ENCODE data around the gene PRPSAP2.

Gene PRPSAP2

DNA sequence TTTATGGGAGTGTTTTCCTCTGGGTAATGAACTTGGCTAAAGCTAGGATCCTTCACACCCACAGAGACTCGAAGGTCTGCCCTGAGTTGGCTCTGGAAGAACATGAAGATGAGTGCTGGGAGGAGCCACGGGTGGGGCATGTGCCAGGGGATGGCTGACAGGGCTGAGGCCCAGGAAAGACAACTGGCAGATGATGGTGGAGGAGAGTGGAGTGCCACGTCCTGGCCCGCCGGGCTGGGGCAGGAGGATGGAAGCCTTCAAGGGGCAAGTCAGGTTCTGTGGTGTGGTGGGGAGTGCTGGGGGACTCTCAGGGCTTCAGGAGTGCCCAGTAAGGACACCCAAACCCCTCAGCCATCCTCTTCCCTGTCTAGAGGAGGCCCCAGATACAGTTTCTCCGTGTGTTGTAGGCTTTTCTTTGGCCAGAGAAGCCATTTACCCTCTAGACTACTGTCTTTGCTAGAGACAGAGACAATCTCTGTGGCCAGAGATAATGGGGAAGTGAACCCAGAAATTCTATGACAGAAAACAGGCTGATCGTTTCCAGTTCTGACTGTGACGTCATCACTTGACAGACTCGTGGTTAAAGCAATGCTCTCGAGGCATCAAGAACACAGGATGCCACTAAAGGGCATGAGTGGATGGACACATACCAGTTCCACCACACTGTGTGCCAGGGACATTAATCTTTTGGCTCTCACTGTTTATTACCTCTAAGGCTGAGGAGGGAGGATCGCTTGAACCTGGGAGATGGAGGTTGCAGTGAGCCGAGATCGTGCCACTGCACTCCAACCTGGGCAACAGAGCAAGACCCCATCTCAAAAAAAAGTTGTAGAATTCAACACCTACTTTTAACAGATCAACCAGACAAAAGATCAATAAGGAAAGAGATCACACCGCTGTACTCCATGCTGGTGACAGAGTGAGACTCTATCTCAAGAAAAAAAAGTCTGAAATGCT lies 75.4 kb downstream of the PRPSAP2 start:
- Histone ChIP-seq H3K27ac (ENCODE audit: low read depth, low read length) (no peak overlapping the region), H3K9me2 (replicated peaks; ENCODE audit: control insufficient read depth, low read length) (no peaks in the 10 kb centered on the region), H3K4me1 (ENCODE audit: control insufficient read depth, low read length) (peaks cover 17% of the 10 kb centered on the region), H3F3A (ENCODE audit: control insufficient read depth, insufficient read depth) (peaks cover 22% of the 10 kb centered on the region), H3K4me3 (ENCODE audit: low read length) (no peak overlapping the region), H3K79me2 (ENCODE audit: control insufficient read depth, low read length) (no peaks in the 10 kb centered on the region), H3K9me3 (ENCODE audit: control insufficient read depth, insufficient read depth, low read length) (no peaks in the 10 kb centered on the region), H3K27me3 (ENCODE audit: control insufficient read depth, low read length) (no peaks in the 10 kb centered on the region), H3K4me2 (ENCODE audit: low read length) (no peak overlapping the region), H4K20me1 (ENCODE audit: control insufficient read depth, insufficient read depth, low read depth, low read length) (no peaks in the 10 kb centered on the region), H3K36me3 (ENCODE audit: control insufficient read depth, low read length) (peaks cover 33% of the 10 kb centered on the region)
- TF ChIP-seq EZH2phosphoT487 (IDR thresholded peaks at IDR 0.05; ENCODE audit: borderline replicate concordance, low read length), result no peak
- TF ChIP-seq, protein P1, sequence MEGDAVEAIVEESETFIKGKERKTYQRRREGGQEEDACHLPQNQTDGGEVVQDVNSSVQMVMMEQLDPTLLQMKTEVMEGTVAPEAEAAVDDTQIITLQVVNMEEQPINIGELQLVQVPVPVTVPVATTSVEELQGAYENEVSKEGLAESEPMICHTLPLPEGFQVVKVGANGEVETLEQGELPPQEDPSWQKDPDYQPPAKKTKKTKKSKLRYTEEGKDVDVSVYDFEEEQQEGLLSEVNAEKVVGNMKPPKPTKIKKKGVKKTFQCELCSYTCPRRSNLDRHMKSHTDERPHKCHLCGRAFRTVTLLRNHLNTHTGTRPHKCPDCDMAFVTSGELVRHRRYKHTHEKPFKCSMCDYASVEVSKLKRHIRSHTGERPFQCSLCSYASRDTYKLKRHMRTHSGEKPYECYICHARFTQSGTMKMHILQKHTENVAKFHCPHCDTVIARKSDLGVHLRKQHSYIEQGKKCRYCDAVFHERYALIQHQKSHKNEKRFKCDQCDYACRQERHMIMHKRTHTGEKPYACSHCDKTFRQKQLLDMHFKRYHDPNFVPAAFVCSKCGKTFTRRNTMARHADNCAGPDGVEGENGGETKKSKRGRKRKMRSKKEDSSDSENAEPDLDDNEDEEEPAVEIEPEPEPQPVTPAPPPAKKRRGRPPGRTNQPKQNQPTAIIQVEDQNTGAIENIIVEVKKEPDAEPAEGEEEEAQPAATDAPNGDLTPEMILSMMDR (IDR thresholded peaks at IDR 0.05; ENCODE audit: low read depth, low read length, poor library complexity, severe bottlenecking), result no peak

DNA sequence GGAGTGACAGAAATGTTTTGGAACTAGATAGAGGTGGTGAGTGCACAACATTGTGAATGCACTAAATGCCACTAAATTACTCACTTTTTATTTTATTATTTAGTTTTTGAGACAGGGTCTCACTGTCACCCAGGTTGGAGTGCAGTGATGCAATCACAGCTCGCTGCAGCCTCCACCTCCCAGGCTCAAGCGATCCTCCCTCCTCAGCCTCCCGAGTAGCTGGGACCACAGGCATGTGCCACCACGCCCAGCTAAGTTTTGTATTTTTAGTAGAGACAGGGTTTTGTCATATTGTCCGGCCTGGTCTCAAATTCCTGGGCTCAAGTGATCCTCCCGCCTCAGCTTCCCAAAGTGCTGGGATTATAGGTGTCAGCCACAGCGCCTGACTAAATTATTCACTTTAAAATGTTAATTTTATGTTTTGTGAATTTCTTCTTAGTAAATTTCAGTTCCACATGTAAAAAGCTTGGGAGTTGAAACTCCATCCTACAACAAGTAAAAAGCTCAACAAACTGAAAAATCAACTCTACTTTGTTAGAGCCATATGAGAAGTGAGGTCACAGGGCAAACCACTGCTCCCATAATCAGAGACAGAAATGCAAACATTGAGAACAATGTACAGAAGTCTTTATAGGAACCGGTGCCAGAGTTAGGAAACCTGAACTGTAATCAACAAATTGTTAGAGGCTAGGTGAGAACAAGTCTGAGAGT lies 80.2 kb downstream of the PRPSAP2 start:
- H3K27me3 ChIP-seq (ENCODE audit: control insufficient read depth, low read length), result no peaks in the 10 kb centered on the region
- no peaks in the 10 kb centered on the region for H3K79me2 ChIP-seq (ENCODE audit: control insufficient read depth, low read length)
- no peak overlapping the region for H3K4me3 ChIP-seq (ENCODE audit: low read length)
- TF ChIP-seq, protein P1 (IDR thresholded peaks at IDR 0.05; ENCODE audit: low read depth, low read length, poor library complexity, severe bottlenecking), result no peak
- TF ChIP-seq EZH2phosphoT487 (IDR thresholded peaks at IDR 0.05; ENCODE audit: borderline replicate concordance, low read length), result no peak
- no peak overlapping the region for H3K27ac ChIP-seq (ENCODE audit: low read depth, low read length)
- peaks cover 9% of the 10 kb centered on the region for H3K4me1 ChIP-seq (ENCODE audit: control insufficient read depth, low read length)
- H3K9me2 ChIP-seq (replicated peaks; ENCODE audit: control insufficient read depth, low read length), result no peaks in the 10 kb centered on the region
- H3K4me2 ChIP-seq (ENCODE audit: low read length), result no peak overlapping the region
- H3K36me3 ChIP-seq (ENCODE audit: control insufficient read depth, low read length), result no peaks in the 10 kb centered on the region
- peaks cover 15% of the 10 kb centered on the region for H3F3A ChIP-seq (ENCODE audit: control insufficient read depth, insufficient read depth)
- no peaks in the 10 kb centered on the region for H3K9me3 ChIP-seq (ENCODE audit: control insufficient read depth, insufficient read depth, low read length)
- no peaks in the 10 kb centered on the region for H4K20me1 ChIP-seq (ENCODE audit: control insufficient read depth, insufficient read depth, low read depth, low read length)

DNA sequence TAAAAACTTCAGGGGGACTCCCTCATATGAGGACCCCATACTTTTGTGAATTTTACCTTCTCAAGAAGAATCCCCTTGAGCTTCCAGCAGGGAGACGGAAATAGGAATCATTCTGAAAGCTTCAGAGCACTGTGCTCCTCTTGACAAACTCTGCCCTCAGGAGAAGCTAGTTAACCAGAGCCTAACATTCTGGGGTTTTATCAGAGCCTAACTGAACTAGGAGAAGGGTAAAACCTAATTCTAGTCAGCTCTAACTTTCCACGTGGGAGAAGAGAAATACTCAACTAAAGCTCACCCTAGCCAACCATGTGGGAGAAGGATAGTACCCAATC lies 80.7 kb downstream of the PRPSAP2 start:
- Histone ChIP-seq H3K9me2 (replicated peaks; ENCODE audit: control insufficient read depth, low read length) (no peaks in the 10 kb centered on the region), H3K27ac (ENCODE audit: low read depth, low read length) (no peak overlapping the region)
- TF ChIP-seq, protein P1 (IDR thresholded peaks at IDR 0.05; ENCODE audit: low read depth, low read length, poor library complexity, severe bottlenecking), result no peak
- no peak for TF ChIP-seq EZH2phosphoT487 (IDR thresholded peaks at IDR 0.05; ENCODE audit: borderline replicate concordance, low read length)

More for the DNA sequence above, 80.7 kb downstream of the PRPSAP2 start:
- no peaks in the 10 kb centered on the region for H3K79me2 ChIP-seq (ENCODE audit: control insufficient read depth, low read length)
- no peaks in the 10 kb centered on the region for H4K20me1 ChIP-seq (ENCODE audit: control insufficient read depth, insufficient read depth, low read depth, low read length)
- H3F3A ChIP-seq (ENCODE audit: control insufficient read depth, insufficient read depth), result peaks cover 12% of the 10 kb centered on the region
- H3K27me3 ChIP-seq (ENCODE audit: control insufficient read depth, low read length), result no peaks in the 10 kb centered on the region
- H3K36me3 ChIP-seq (ENCODE audit: control insufficient read depth, low read length), result no peaks in the 10 kb centered on the region
- no peak overlapping the region for H3K4me3 ChIP-seq (ENCODE audit: low read length)
- H3K4me2 ChIP-seq (ENCODE audit: low read length), result no peak overlapping the region
- H3K9me3 ChIP-seq (ENCODE audit: control insufficient read depth, insufficient read depth, low read length), result no peaks in the 10 kb centered on the region
- H3K4me1 ChIP-seq (ENCODE audit: control insufficient read depth, low read length), result peaks cover 4% of the 10 kb centered on the region; the same call in 1 of the 2 replicates

All from DOHH2 (cell line).